H9 (cell line): ENCODE results near the gene WHRN. TPM values are rescaled to one million over a fixed set of nuclear protein-coding genes. Genes with fewer than 3 reads are reported as not detected.

Source experiments
- DNase-seq: peaks from one replicate; pipeline ENCODE4 v3.0.0-alpha.2; 2017
- H2AFZ ChIP-seq: one replicate; pipeline ENCODE4 v1.6.1; 2013; ENCODE audit warnings: mild to moderate bottlenecking, low read length, control low read depth, moderate library complexity
- H2AK5ac ChIP-seq: 2 replicates; pipeline ENCODE4 v1.6.1; 2013; ENCODE audit warnings: low read length, control low read depth, mixed read lengths; ENCODE audit not compliant: insufficient read length
- H2BK120ac ChIP-seq: one replicate; pipeline ENCODE4 v1.6.1; 2013; ENCODE audit warnings: low read depth, mild to moderate bottlenecking, low read length, control low read depth, inconsistent platforms; ENCODE audit not compliant: poor library complexity, severe bottlenecking
- H2BK12ac ChIP-seq: 2 replicates; pipeline ENCODE4 v1.6.1; 2013; ENCODE audit warnings: low read length, control low read depth, mixed read lengths, low read depth; ENCODE audit not compliant: insufficient read length
- H2BK15ac ChIP-seq: 2 replicates; pipeline ENCODE4 v1.6.1; 2013; ENCODE audit warnings: low read depth, low read length, control low read depth
- H2BK20ac ChIP-seq: one replicate; pipeline ENCODE4 v1.6.1; 2013; ENCODE audit warnings: low read depth, mild to moderate bottlenecking, low read length, control low read depth, inconsistent platforms; ENCODE audit not compliant: poor library complexity, severe bottlenecking
- H2BK5ac ChIP-seq: 2 replicates; pipeline ENCODE4 v1.6.1; 2013; ENCODE audit warnings: low read length, control low read depth, mixed read lengths; ENCODE audit not compliant: insufficient read length
- H3K14ac ChIP-seq: 2 replicates; pipeline ENCODE4 v1.6.1; 2013; ENCODE audit warnings: low read length, control low read depth; ENCODE audit not compliant: insufficient read depth
- H3K18ac ChIP-seq: 2 replicates; pipeline ENCODE4 v1.6.1; 2013; ENCODE audit warnings: low read depth, mild to moderate bottlenecking, mixed read lengths, low read length, control low read depth; ENCODE audit not compliant: insufficient read length
- H3K23ac ChIP-seq: 2 replicates; pipeline ENCODE4 v1.6.1; 2013; ENCODE audit warnings: low read length, control low read depth, mixed read lengths, low read depth; ENCODE audit not compliant: insufficient read length
- H3K23me2 ChIP-seq: 2 replicates; pipeline ENCODE4 v1.6.1; 2013; ENCODE audit warnings: low read depth, mild to moderate bottlenecking, mixed read lengths, low read length, control low read depth; ENCODE audit not compliant: insufficient read length, poor library complexity, severe bottlenecking
- H3K27ac ChIP-seq: 2 replicates; pipeline ENCODE4 v1.5.1; 2013; ENCODE audit warnings: low read length, control low read depth, mixed read lengths, low read depth; ENCODE audit not compliant: insufficient read length
- H3K27me3 ChIP-seq: 2 replicates; pipeline ENCODE4 v1.6.1; 2013; ENCODE audit warnings: low read length, control low read depth, inconsistent platforms; ENCODE audit not compliant: insufficient read depth
- H3K4ac ChIP-seq: 2 replicates; pipeline ENCODE4 v1.6.1; 2013; ENCODE audit warnings: low read depth, mild to moderate bottlenecking, control low read depth, inconsistent platforms, low read length, moderate library complexity
- H3K4me1 ChIP-seq: 2 replicates; pipeline ENCODE4 v1.6.1; 2013; ENCODE audit warnings: low read length, control low read depth, inconsistent platforms; ENCODE audit not compliant: insufficient read depth
- H3K4me2 ChIP-seq: 2 replicates; pipeline ENCODE4 v1.6.1; 2013; ENCODE audit warnings: low read length, control low read depth, mixed read lengths; ENCODE audit not compliant: insufficient read length, insufficient read depth
- H3K56ac ChIP-seq: 2 replicates; pipeline ENCODE4 v1.6.1; 2013; ENCODE audit warnings: low read depth, mild to moderate bottlenecking, mixed read lengths, low read length, control low read depth; ENCODE audit not compliant: insufficient read length
- H3K79me1 ChIP-seq: 2 replicates; pipeline ENCODE4 v1.6.1; 2013; ENCODE audit warnings: low read depth, mild to moderate bottlenecking, moderate library complexity, low read length, control low read depth, inconsistent platforms; ENCODE audit not compliant: insufficient read depth, poor library complexity, severe bottlenecking
- H3K79me2 ChIP-seq: 2 replicates; pipeline ENCODE4 v1.6.1; 2013; ENCODE audit warnings: low read length, control low read depth, inconsistent platforms; ENCODE audit not compliant: insufficient read depth
- H3K9ac ChIP-seq: 2 replicates; pipeline ENCODE4 v1.6.1; 2013; ENCODE audit warnings: low read length, control low read depth, mixed read lengths; ENCODE audit not compliant: insufficient read length; ENCODE audit errors: extremely low read depth
- H3K9me3 ChIP-seq: one replicate; pipeline ENCODE4 v1.6.1; 2013; ENCODE audit warnings: low read depth, low read length, inconsistent platforms; ENCODE audit not compliant: control insufficient read depth
- H3T11ph ChIP-seq: one replicate; pipeline ENCODE4 v1.6.1; 2013; ENCODE audit warnings: mild to moderate bottlenecking, low read length, control low read depth, inconsistent platforms
- H4K20me1 ChIP-seq: one replicate; pipeline ENCODE4 v1.6.1; 2013; ENCODE audit not compliant: control insufficient read depth, insufficient read length, insufficient read depth
- H4K5ac ChIP-seq: 2 replicates; pipeline ENCODE4 v1.6.1; 2013; ENCODE audit warnings: low read depth, mild to moderate bottlenecking, mixed read lengths, low read length, control low read depth; ENCODE audit not compliant: insufficient read length
- H4K8ac ChIP-seq: replicated peaks from 2 replicates; pipeline ENCODE4 v1.6.1; 2013; ENCODE audit warnings: low read length, control low read depth, mixed read lengths, low read depth; ENCODE audit not compliant: insufficient read length
- H4K91ac ChIP-seq: 2 replicates; pipeline ENCODE4 v1.6.1; 2013; ENCODE audit warnings: low read depth, mild to moderate bottlenecking, moderate library complexity, mixed read lengths, low read length, control low read depth; ENCODE audit not compliant: insufficient read length
- H3K27ac Mint-ChIP-seq, 3 experiments: 2 replicates in 2 of 3; 3 replicates in 1 of 3; pipeline ENCODE4 v1.8.0; 2020 to 2021; ENCODE audit warnings: mixed read lengths in 3 of 3, mild to moderate bottlenecking in 1 of 3, moderate library complexity in 1 of 3
- H3K27me3 Mint-ChIP-seq: 2 replicates; pipeline ENCODE4 v1.8.0; 2021; ENCODE audit warnings: low read depth, mild to moderate bottlenecking, moderate library complexity, mixed read lengths
- H3K36me3 Mint-ChIP-seq, 3 experiments: 2 replicates in 2 of 3; 3 replicates in 1 of 3; pipeline ENCODE4 v1.8.0; 2020 to 2021; ENCODE audit warnings: low read depth in 3 of 3, mixed read lengths in 3 of 3; ENCODE audit not compliant: insufficient read depth in 1 of 3
- H3K4me1 Mint-ChIP-seq, 2 experiments: 2 replicates each; pipeline ENCODE4 v1.8.0; 2020; ENCODE audit warnings: mixed read lengths in 2 of 2
- H3K4me3 Mint-ChIP-seq, 2 experiments: 2 replicates in 1 of 2; 3 replicates in 1 of 2; pipeline ENCODE4 v1.8.0; 2020 to 2021; ENCODE audit warnings: mild to moderate bottlenecking in 2 of 2, mixed read lengths in 2 of 2, moderate library complexity in 1 of 2
- H3K9me3 Mint-ChIP-seq, 2 experiments: 2 replicates in 1 of 2; 3 replicates in 1 of 2; pipeline ENCODE4 v1.8.0; 2020; ENCODE audit warnings: mild to moderate bottlenecking in 2 of 2, mixed read lengths in 2 of 2, moderate library complexity in 1 of 2
- CTCF ChIP-seq: fragments of 200-600 bp; sonication (generic); conservative IDR thresholded peaks from 3 replicates; pipeline ENCODE4 v1.8.0; 2021; ENCODE audit warnings: antibody characterized with exemption, mild to moderate bottlenecking
- WGBS: extraction: QIAGEN DNeasy Blood & Tissue Kit; methylation state at CpG from one replicate; pipeline ENCODE4 v1.1.7; 2013; ENCODE audit warnings: missing lambda C conversion rate, low lambda C conversion rate, mixed read lengths; ENCODE audit not compliant: insufficient read length; ENCODE audit errors: extremely low coverage; 5-methylcytosine and 5-hydroxymethylcytosine counted together
- total RNA-seq: library from RNA; stranded (reverse); gene quantifications from 2 replicates; pipeline ENCODE4 v1.2.1, GENCODE V29; 2021

WHRN gene
- total RNA-seq, 1 experiment from 2014 or later, result 2.2 TPM

GRCh38 chr9:114390952-114391351 is 114.3 kb downstream of the WHRN start:
- no peaks in the 10 kb centered on the region; the same call in 1 of the 2 replicates for H3K79me2 ChIP-seq
- no peak overlapping the region for H3K4ac ChIP-seq
- Mint-ChIP-seq H3K36me3 (peaks cover 0 to 16% (median 0%) of the 10 kb centered on the region in 3 experiments; a peak in 4 of 7 replicates), H3K4me1 (peaks cover 57 to 61% of the 10 kb centered on the region in 2 experiments), H3K27me3 (no peaks in the 10 kb centered on the region), H3K4me3 (no peak overlapping the region), H3K27ac (peak overlapping the region in 1 of 3 experiments; percentile 73; a peak in 2 of 7 replicates), H3K9me3 (no peaks in the 10 kb centered on the region)
- H2AFZ ChIP-seq, result no peak overlapping the region
- H3K4me2 ChIP-seq, result no peak overlapping the region
- no peak overlapping the region for H4K5ac ChIP-seq
- H4K8ac ChIP-seq, result no peak overlapping the region
- no CpG with 5 or more reads among the region's 2 CpGs for WGBS
- no peak for TF ChIP-seq CTCF
- no peak overlapping the region for H3T11ph ChIP-seq
- no peak overlapping the region for H3K9ac ChIP-seq
- H3K56ac ChIP-seq, result no peak overlapping the region
- H3K9me3 ChIP-seq, result no peaks in the 10 kb centered on the region
- H4K91ac ChIP-seq, result no peak overlapping the region
- H2BK5ac ChIP-seq, result no peak overlapping the region
- H3K27me3 ChIP-seq, result no peaks in the 10 kb centered on the region
- no peaks in the 10 kb centered on the region for H3K23me2 ChIP-seq
- H3K14ac ChIP-seq, result no peak overlapping the region
- H3K4me1 ChIP-seq, result peaks cover 3% of the 10 kb centered on the region; the same call in 1 of the 2 replicates
- no peak overlapping the region for H2BK120ac ChIP-seq
- no peak overlapping the region for H3K27ac ChIP-seq
- no peak overlapping the region for H3K23ac ChIP-seq
- H2BK15ac ChIP-seq, result no peak overlapping the region
- H3K79me1 ChIP-seq, result no peaks in the 10 kb centered on the region
- no peak for DNase-seq
- no peak overlapping the region for H3K18ac ChIP-seq
- no peak overlapping the region for H2BK20ac ChIP-seq
- H4K20me1 ChIP-seq, result no peaks in the 10 kb centered on the region
- no peak overlapping the region for H2BK12ac ChIP-seq
- no peak overlapping the region for H2AK5ac ChIP-seq
